GM23248 (cell line): ENCODE results near the gene ENPP6. TPM values are rescaled to one million over a fixed set of nuclear protein-coding genes. Genes with fewer than 3 reads are reported as not detected.

Experiments
- DNase-seq: peaks from one replicate; pipeline ENCODE4 v3.0.0-alpha.2; 2015
- H2AFZ ChIP-seq: fragments of 200-600 bp; sonication (generic); 2 replicates; pipeline ENCODE4 v1.6.1; 2016; ENCODE audit warnings: antibody characterized with exemption
- H3F3A ChIP-seq: fragments of 200-600 bp; sonication (generic); 2 replicates; pipeline ENCODE4 v1.6.1; 2016; ENCODE audit warnings: mild to moderate bottlenecking, antibody characterized with exemption, mixed run types; ENCODE audit not compliant: insufficient read depth
- H3K27ac ChIP-seq: fragments of 200-600 bp; sonication (generic); 2 replicates; pipeline ENCODE4 v1.5.1; 2016; ENCODE audit warnings: mild to moderate bottlenecking
- H3K27me3 ChIP-seq: fragments of 200-600 bp; sonication (generic); replicated peaks from 2 replicates; pipeline ENCODE4 v1.6.1; 2016; ENCODE audit warnings: mild to moderate bottlenecking; ENCODE audit not compliant: insufficient read depth
- H3K36me3 ChIP-seq: fragments of 200-600 bp; sonication (generic); 2 replicates; pipeline ENCODE4 v1.6.1; 2016; ENCODE audit warnings: low read depth, mild to moderate bottlenecking
- H3K4me1 ChIP-seq: fragments of 200-600 bp; sonication (generic); 2 replicates; pipeline ENCODE4 v1.6.1; 2016; ENCODE audit warnings: mild to moderate bottlenecking; ENCODE audit not compliant: insufficient read depth
- H3K4me2 ChIP-seq: fragments of 200-600 bp; sonication (generic); one replicate; pipeline ENCODE4 v1.6.1; 2016; ENCODE audit warnings: mild to moderate bottlenecking; ENCODE audit not compliant: unreplicated experiment
- H3K4me3 ChIP-seq: fragments of 200-600 bp; sonication (generic); 2 replicates; pipeline ENCODE4 v1.5.1; 2016; ENCODE audit warnings: mild to moderate bottlenecking
- H3K79me2 ChIP-seq: fragments of 200-600 bp; sonication (generic); 2 replicates; pipeline ENCODE4 v1.6.1; 2016; ENCODE audit warnings: mild to moderate bottlenecking; ENCODE audit not compliant: insufficient read depth
- H3K9ac ChIP-seq: fragments of 200-600 bp; sonication (generic); 2 replicates; pipeline ENCODE4 v1.6.1; 2016; ENCODE audit warnings: mild to moderate bottlenecking
- H3K9me2 ChIP-seq: fragments of 200-600 bp; sonication (generic); 2 replicates; pipeline ENCODE4 v1.6.1; 2016; ENCODE audit warnings: mixed run types, mild to moderate bottlenecking, moderate library complexity; ENCODE audit not compliant: insufficient read depth
- H3K9me3 ChIP-seq: fragments of 200-600 bp; sonication (generic); one replicate; pipeline ENCODE4 v1.6.1; 2017; ENCODE audit warnings: low read depth
- H4K20me1 ChIP-seq: fragments of 200-600 bp; sonication (generic); 2 replicates; pipeline ENCODE4 v1.6.0; 2016; ENCODE audit not compliant: insufficient read depth
- EZH2 ChIP-seq: fragments of 200-600 bp; sonication (generic); IDR thresholded peaks from 2 replicates; pipeline ENCODE4 v1.6.1; 2018; ENCODE audit warnings: antibody characterized with exemption, mild to moderate bottlenecking; ENCODE audit not compliant: insufficient read depth, poor library complexity, severe bottlenecking
- EZH2phosphoT487 ChIP-seq: fragments of 200-600 bp; sonication (generic); IDR thresholded peaks from 2 replicates; pipeline ENCODE4 v1.6.1; 2018; ENCODE audit warnings: antibody characterized with exemption, moderate library complexity, mild to moderate bottlenecking, low read depth; ENCODE audit not compliant: insufficient read depth
- WGBS, 2 experiments: methylation state at CpG; one replicate each; pipeline ENCODE4 v1.1.6; 2015 to 2017; ENCODE audit warnings: low lambda C conversion rate in 2 of 2, low coverage in 1 of 2; ENCODE audit errors: missing lambda C conversion rate in 2 of 2; 5-methylcytosine and 5-hydroxymethylcytosine counted together
- in situ Hi-C: fragments of 300-500 bp; cut with MboI; formaldehyde crosslinking; loops from 2 replicates; pipeline ENCODE4 v1.15.0; 2020
- polyA plus RNA-seq: library from polyadenylated mRNA; unstranded; fragments of >200 nt; fragmentation: Nextera tagmentation; extraction: Ambion mirVana; gene quantifications from 2 replicates; pipeline ENCODE4 v1.2.1, GENCODE V29; 2016
- total RNA-seq: library from RNA; depleted of rRNA; stranded (reverse); fragments of >200 nt; shearing (Covaris generic); gene quantifications from 2 replicates; pipeline ENCODE4 v1.2.3, GENCODE V29; 2014

The ENPP6 gene
- total and polyA plus RNA-seq, 2 experiments from 2014 or later = not detected

GRCh38 chr4:184080674-184081073 lies 137.0 kb downstream of the ENPP6 start:
- DNase-seq = no peak
- H3K4me1 ChIP-seq = no peaks in the 10 kb centered on the region
- in situ Hi-C loops = no loop called here

GRCh38 chr4:184074677-184075388 lies 142.8 kb downstream of the ENPP6 start:
- Histone ChIP-seq H3F3A (no peaks in the 10 kb centered on the region), H3K9me2 (no peaks in the 10 kb centered on the region), H4K20me1 (no peaks in the 10 kb centered on the region), H2AFZ (no peak overlapping the region), H3K4me3 (no peak overlapping the region), H3K79me2 (no peaks in the 10 kb centered on the region), H3K36me3 (no peaks in the 10 kb centered on the region), H3K4me1 (no peaks in the 10 kb centered on the region), H3K9ac (no peak overlapping the region), H3K27me3 (no peaks in the 10 kb centered on the region), H3K9me3 (no peaks in the 10 kb centered on the region), H3K4me2 (no peak overlapping the region), H3K27ac (no peak overlapping the region)
- DNase-seq = no peak
- TF ChIP-seq EZH2phosphoT487 (no peak), EZH2 (no peak)
- in situ Hi-C loops = no loop called here
- 16 to 20% methylated on average over 5 of the region's 5 CpGs for WGBS, 2 experiments

More at GRCh38 chr4:184080674-184081073, 137.0 kb downstream of the ENPP6 start:
- Histone ChIP-seq H3K36me3 (no peaks in the 10 kb centered on the region), H3K4me3 (no peak overlapping the region), H3F3A (no peaks in the 10 kb centered on the region), H2AFZ (no peak overlapping the region), H3K27me3 (no peaks in the 10 kb centered on the region), H4K20me1 (no peaks in the 10 kb centered on the region), H3K9ac (no peak overlapping the region), H3K27ac (no peak overlapping the region), H3K4me2 (no peak overlapping the region), H3K9me2 (no peaks in the 10 kb centered on the region), H3K79me2 (no peaks in the 10 kb centered on the region), H3K9me3 (no peaks in the 10 kb centered on the region)
- WGBS, 2 experiments = 14 to 21% methylated on average over 8 of the region's 8 CpGs
- TF ChIP-seq EZH2phosphoT487 (no peak), EZH2 (no peak)

DNA sequence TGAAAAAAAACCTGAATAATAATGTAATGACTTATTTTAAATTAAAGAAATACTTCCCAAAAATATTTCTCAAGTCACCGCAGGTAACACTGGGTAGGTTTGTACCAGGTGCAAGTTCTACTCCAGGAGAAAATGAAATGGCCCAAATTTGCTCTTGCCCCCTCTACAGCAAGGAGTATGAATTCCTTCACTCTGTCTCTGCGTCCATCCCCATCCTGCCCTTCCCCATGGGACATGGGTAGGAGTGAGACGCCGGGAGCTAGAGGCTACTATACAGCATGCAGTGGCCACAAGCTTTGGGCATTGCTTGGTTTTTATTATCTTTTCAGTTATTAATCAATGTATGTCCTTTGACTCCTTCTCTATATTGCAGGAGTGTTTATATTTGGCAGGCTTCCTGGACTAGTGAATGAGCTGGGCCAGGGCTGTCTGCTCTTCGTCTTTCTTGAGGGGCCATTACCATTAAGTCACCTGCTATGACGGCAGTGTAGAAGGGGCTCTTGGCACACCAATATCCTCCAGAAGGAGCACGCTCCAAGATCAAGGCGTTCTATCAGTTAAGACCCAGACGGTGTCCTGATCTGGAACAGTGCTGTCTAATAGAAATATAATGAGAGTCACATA lies 149.6 kb downstream of the ENPP6 start:
- no peak overlapping the region for H3K9ac ChIP-seq
- no peaks in the 10 kb centered on the region for H3K4me1 ChIP-seq
- H3K4me2 ChIP-seq = no peak overlapping the region
- no peaks in the 10 kb centered on the region for H3K9me3 ChIP-seq
- H3K9me2 ChIP-seq = no peaks in the 10 kb centered on the region
- no peak overlapping the region for H3K4me3 ChIP-seq
- H3K36me3 ChIP-seq = no peaks in the 10 kb centered on the region
- 28 to 34% methylated on average over 9 of the region's 9 CpGs for WGBS, 2 experiments
- H4K20me1 ChIP-seq = no peaks in the 10 kb centered on the region
- H3K27me3 ChIP-seq = no peaks in the 10 kb centered on the region
- DNase-seq = no peak
- H3K79me2 ChIP-seq = no peaks in the 10 kb centered on the region
- H3F3A ChIP-seq = no peaks in the 10 kb centered on the region
- H3K27ac ChIP-seq = no peak overlapping the region
- in situ Hi-C loops = no loop called here
- TF ChIP-seq EZH2 = no peak
- TF ChIP-seq EZH2phosphoT487 = no peak
- no peak overlapping the region for H2AFZ ChIP-seq

DNA sequence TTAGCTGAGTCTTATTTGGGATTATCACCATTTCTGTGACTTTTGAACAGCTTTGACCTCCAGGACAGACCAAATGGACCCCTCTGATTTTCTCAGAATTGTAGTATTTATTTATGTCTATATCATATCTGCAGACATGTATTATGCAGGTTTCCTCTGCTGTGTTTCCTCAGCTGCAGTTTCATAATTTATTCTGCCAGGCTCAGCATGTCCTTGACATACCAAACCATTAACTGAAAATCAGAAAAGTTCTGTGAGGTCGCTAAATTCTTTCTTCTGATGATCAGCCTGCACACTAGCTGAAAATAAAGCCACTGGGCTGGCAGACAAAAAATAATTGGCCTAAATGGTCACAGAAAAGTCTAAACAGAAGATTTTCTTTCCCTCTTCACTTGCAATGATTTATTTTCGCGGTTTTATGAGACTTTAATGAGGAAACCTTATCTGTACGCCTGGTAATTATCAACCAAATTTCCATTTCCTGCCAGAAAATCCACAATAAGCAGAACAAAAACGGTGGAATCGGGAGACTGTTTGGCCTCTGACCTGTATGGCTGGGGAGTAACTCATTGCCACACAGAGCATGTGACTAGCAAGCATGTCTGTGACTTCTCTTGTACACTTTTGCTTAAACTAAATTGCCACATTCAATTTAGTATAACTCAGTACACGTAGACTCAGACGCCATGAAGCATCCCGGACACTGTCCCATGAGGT lies 150.9 kb downstream of the ENPP6 start:
- in situ Hi-C loops = no loop called here
- H3K4me3 ChIP-seq = no peak overlapping the region
- no peaks in the 10 kb centered on the region for H4K20me1 ChIP-seq
- no peak overlapping the region for H2AFZ ChIP-seq
- no peaks in the 10 kb centered on the region for H3F3A ChIP-seq
- no peaks in the 10 kb centered on the region for H3K36me3 ChIP-seq
- no peak overlapping the region for H3K4me2 ChIP-seq
- 32 to 33% methylated on average over 9 of the region's 9 CpGs for WGBS, 2 experiments
- H3K27me3 ChIP-seq = no peaks in the 10 kb centered on the region
- no peaks in the 10 kb centered on the region for H3K9me2 ChIP-seq
- H3K4me1 ChIP-seq = no peaks in the 10 kb centered on the region
- no peak overlapping the region for H3K27ac ChIP-seq
- H3K9ac ChIP-seq = no peak overlapping the region
- DNase-seq = no peak
- no peaks in the 10 kb centered on the region for H3K79me2 ChIP-seq
- TF ChIP-seq EZH2 (no peak), EZH2phosphoT487 (no peak)
- H3K9me3 ChIP-seq = no peaks in the 10 kb centered on the region
